ENCODE data around the gene PIEZO2.

DNA sequence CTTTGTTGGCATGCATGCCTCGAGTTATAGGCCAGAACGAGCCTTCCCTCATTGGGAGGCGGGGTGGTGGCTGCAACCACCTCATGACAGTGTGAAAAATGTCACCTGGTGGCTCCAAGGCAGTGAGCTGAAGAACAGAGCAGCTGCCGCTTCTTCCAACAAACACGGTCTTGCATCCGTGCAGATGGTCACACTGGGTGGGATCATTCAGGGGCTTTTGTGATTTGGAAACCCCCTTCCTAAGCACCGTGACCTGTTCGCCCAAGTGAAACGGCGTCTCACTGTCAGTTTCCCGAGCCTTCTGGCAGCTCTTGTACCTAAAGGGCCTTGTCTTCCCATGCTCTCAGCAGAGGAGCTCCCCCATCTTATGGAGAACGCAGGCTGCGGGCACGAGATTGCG is 463.9 kb downstream of the PIEZO2 start:
- TF ChIP-seq YY1 (IDR thresholded peaks at IDR 0.05; ENCODE audit: insufficient read depth, insufficient read length) (no peak), ZNF274 (IDR thresholded peaks at IDR 0.05; ENCODE audit: low read depth, low read length) (no peak)

All from NT2/D1 (cell line).